H9 (cell line): ENCODE data around the gene NCAM1. TPM values are rescaled to one million over a fixed set of nuclear protein-coding genes. Genes with fewer than 3 reads are reported as not detected.

Experiments used
- DNase-seq: peaks from one replicate; pipeline ENCODE4 v3.0.0-alpha.2; 2017
- H2AFZ ChIP-seq: one replicate; pipeline ENCODE4 v1.6.1; 2013; ENCODE audit warnings: mild to moderate bottlenecking, low read length, control low read depth, moderate library complexity
- H2AK5ac ChIP-seq: 2 replicates; pipeline ENCODE4 v1.6.1; 2013; ENCODE audit warnings: low read length, control low read depth, mixed read lengths; ENCODE audit not compliant: insufficient read length
- H2BK120ac ChIP-seq: one replicate; pipeline ENCODE4 v1.6.1; 2013; ENCODE audit warnings: low read depth, mild to moderate bottlenecking, low read length, control low read depth, inconsistent platforms; ENCODE audit not compliant: poor library complexity, severe bottlenecking
- H2BK12ac ChIP-seq: 2 replicates; pipeline ENCODE4 v1.6.1; 2013; ENCODE audit warnings: low read length, control low read depth, mixed read lengths, low read depth; ENCODE audit not compliant: insufficient read length
- H2BK15ac ChIP-seq: 2 replicates; pipeline ENCODE4 v1.6.1; 2013; ENCODE audit warnings: low read depth, low read length, control low read depth
- H2BK20ac ChIP-seq: one replicate; pipeline ENCODE4 v1.6.1; 2013; ENCODE audit warnings: low read depth, mild to moderate bottlenecking, low read length, control low read depth, inconsistent platforms; ENCODE audit not compliant: poor library complexity, severe bottlenecking
- H2BK5ac ChIP-seq: 2 replicates; pipeline ENCODE4 v1.6.1; 2013; ENCODE audit warnings: low read length, control low read depth, mixed read lengths; ENCODE audit not compliant: insufficient read length
- H3K14ac ChIP-seq: 2 replicates; pipeline ENCODE4 v1.6.1; 2013; ENCODE audit warnings: low read length, control low read depth; ENCODE audit not compliant: insufficient read depth
- H3K18ac ChIP-seq: 2 replicates; pipeline ENCODE4 v1.6.1; 2013; ENCODE audit warnings: low read depth, mild to moderate bottlenecking, mixed read lengths, low read length, control low read depth; ENCODE audit not compliant: insufficient read length
- H3K23ac ChIP-seq: 2 replicates; pipeline ENCODE4 v1.6.1; 2013; ENCODE audit warnings: low read length, control low read depth, mixed read lengths, low read depth; ENCODE audit not compliant: insufficient read length
- H3K23me2 ChIP-seq: 2 replicates; pipeline ENCODE4 v1.6.1; 2013; ENCODE audit warnings: low read depth, mild to moderate bottlenecking, mixed read lengths, low read length, control low read depth; ENCODE audit not compliant: insufficient read length, poor library complexity, severe bottlenecking
- H3K27ac ChIP-seq: 2 replicates; pipeline ENCODE4 v1.5.1; 2013; ENCODE audit warnings: low read length, control low read depth, mixed read lengths, low read depth; ENCODE audit not compliant: insufficient read length
- H3K27me3 ChIP-seq: 2 replicates; pipeline ENCODE4 v1.6.1; 2013; ENCODE audit warnings: low read length, control low read depth, inconsistent platforms; ENCODE audit not compliant: insufficient read depth
- H3K4ac ChIP-seq: 2 replicates; pipeline ENCODE4 v1.6.1; 2013; ENCODE audit warnings: low read depth, mild to moderate bottlenecking, control low read depth, inconsistent platforms, low read length, moderate library complexity
- H3K4me1 ChIP-seq: 2 replicates; pipeline ENCODE4 v1.6.1; 2013; ENCODE audit warnings: low read length, control low read depth, inconsistent platforms; ENCODE audit not compliant: insufficient read depth
- H3K4me2 ChIP-seq: 2 replicates; pipeline ENCODE4 v1.6.1; 2013; ENCODE audit warnings: low read length, control low read depth, mixed read lengths; ENCODE audit not compliant: insufficient read length, insufficient read depth
- H3K56ac ChIP-seq: 2 replicates; pipeline ENCODE4 v1.6.1; 2013; ENCODE audit warnings: low read depth, mild to moderate bottlenecking, mixed read lengths, low read length, control low read depth; ENCODE audit not compliant: insufficient read length
- H3K79me1 ChIP-seq: 2 replicates; pipeline ENCODE4 v1.6.1; 2013; ENCODE audit warnings: low read depth, mild to moderate bottlenecking, moderate library complexity, low read length, control low read depth, inconsistent platforms; ENCODE audit not compliant: insufficient read depth, poor library complexity, severe bottlenecking
- H3K79me2 ChIP-seq: 2 replicates; pipeline ENCODE4 v1.6.1; 2013; ENCODE audit warnings: low read length, control low read depth, inconsistent platforms; ENCODE audit not compliant: insufficient read depth
- H3K9ac ChIP-seq: 2 replicates; pipeline ENCODE4 v1.6.1; 2013; ENCODE audit warnings: low read length, control low read depth, mixed read lengths; ENCODE audit not compliant: insufficient read length; ENCODE audit errors: extremely low read depth
- H3K9me3 ChIP-seq: one replicate; pipeline ENCODE4 v1.6.1; 2013; ENCODE audit warnings: low read depth, low read length, inconsistent platforms; ENCODE audit not compliant: control insufficient read depth
- H3T11ph ChIP-seq: one replicate; pipeline ENCODE4 v1.6.1; 2013; ENCODE audit warnings: mild to moderate bottlenecking, low read length, control low read depth, inconsistent platforms
- H4K20me1 ChIP-seq: one replicate; pipeline ENCODE4 v1.6.1; 2013; ENCODE audit not compliant: control insufficient read depth, insufficient read length, insufficient read depth
- H4K5ac ChIP-seq: 2 replicates; pipeline ENCODE4 v1.6.1; 2013; ENCODE audit warnings: low read depth, mild to moderate bottlenecking, mixed read lengths, low read length, control low read depth; ENCODE audit not compliant: insufficient read length
- H4K8ac ChIP-seq: replicated peaks from 2 replicates; pipeline ENCODE4 v1.6.1; 2013; ENCODE audit warnings: low read length, control low read depth, mixed read lengths, low read depth; ENCODE audit not compliant: insufficient read length
- H4K91ac ChIP-seq: 2 replicates; pipeline ENCODE4 v1.6.1; 2013; ENCODE audit warnings: low read depth, mild to moderate bottlenecking, moderate library complexity, mixed read lengths, low read length, control low read depth; ENCODE audit not compliant: insufficient read length
- H3K27ac Mint-ChIP-seq, 3 experiments: 2 replicates in 2 of 3; 3 replicates in 1 of 3; pipeline ENCODE4 v1.8.0; 2020 to 2021; ENCODE audit warnings: mixed read lengths in 3 of 3, mild to moderate bottlenecking in 1 of 3, moderate library complexity in 1 of 3
- H3K27me3 Mint-ChIP-seq: 2 replicates; pipeline ENCODE4 v1.8.0; 2021; ENCODE audit warnings: low read depth, mild to moderate bottlenecking, moderate library complexity, mixed read lengths
- H3K36me3 Mint-ChIP-seq, 3 experiments: 2 replicates in 2 of 3; 3 replicates in 1 of 3; pipeline ENCODE4 v1.8.0; 2020 to 2021; ENCODE audit warnings: low read depth in 3 of 3, mixed read lengths in 3 of 3; ENCODE audit not compliant: insufficient read depth in 1 of 3
- H3K4me1 Mint-ChIP-seq, 2 experiments: 2 replicates each; pipeline ENCODE4 v1.8.0; 2020; ENCODE audit warnings: mixed read lengths in 2 of 2
- H3K4me3 Mint-ChIP-seq, 2 experiments: 2 replicates in 1 of 2; 3 replicates in 1 of 2; pipeline ENCODE4 v1.8.0; 2020 to 2021; ENCODE audit warnings: mild to moderate bottlenecking in 2 of 2, mixed read lengths in 2 of 2, moderate library complexity in 1 of 2
- H3K9me3 Mint-ChIP-seq, 2 experiments: 2 replicates in 1 of 2; 3 replicates in 1 of 2; pipeline ENCODE4 v1.8.0; 2020; ENCODE audit warnings: mild to moderate bottlenecking in 2 of 2, mixed read lengths in 2 of 2, moderate library complexity in 1 of 2
- WGBS: extraction: QIAGEN DNeasy Blood & Tissue Kit; methylation state at CpG from one replicate; pipeline ENCODE4 v1.1.7; 2013; ENCODE audit warnings: missing lambda C conversion rate, low lambda C conversion rate, mixed read lengths; ENCODE audit not compliant: insufficient read length; ENCODE audit errors: extremely low coverage; 5-methylcytosine and 5-hydroxymethylcytosine counted together
- total RNA-seq: library from RNA; stranded (reverse); gene quantifications from 2 replicates; pipeline ENCODE4 v1.2.1, GENCODE V29; 2021
- TF ChIP-seq, protein P1 (sequence below): fragments of 200-600 bp; sonication (generic); conservative IDR thresholded peaks from 3 replicates; pipeline ENCODE4 v1.8.0; 2021; ENCODE audit warnings: antibody characterized with exemption, mild to moderate bottlenecking

NCAM1 gene
- total RNA-seq, 1 experiment from 2014 or later, result 2.5 TPM

DNA sequence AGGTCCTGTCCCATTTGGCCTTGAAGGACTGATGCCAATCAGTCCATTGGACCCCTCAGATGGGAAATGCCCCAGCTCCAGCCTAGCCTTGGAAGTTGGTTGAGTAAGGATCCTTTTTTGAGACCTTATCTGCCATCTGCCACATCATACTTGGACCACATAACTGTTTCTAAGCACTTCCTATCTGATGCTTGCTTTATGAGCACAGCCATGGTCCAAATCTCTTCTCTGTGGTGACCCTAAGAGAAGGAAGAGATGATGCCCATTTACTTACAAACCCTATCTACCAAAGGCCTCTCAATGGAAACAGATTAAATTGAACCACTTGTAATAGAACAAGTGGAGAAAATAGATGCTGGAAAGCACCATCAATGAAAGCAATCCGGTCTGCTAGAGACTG is 299.3 kb downstream of the NCAM1 start:
- no peak overlapping the region for H3T11ph ChIP-seq
- no peak overlapping the region for H3K27ac ChIP-seq
- no peak overlapping the region for H2BK120ac ChIP-seq
- no peak overlapping the region for H4K91ac ChIP-seq
- no peaks in the 10 kb centered on the region for H3K9me3 ChIP-seq
- no peak overlapping the region for H2BK5ac ChIP-seq
- no peaks in the 10 kb centered on the region for H3K27me3 ChIP-seq
- H2BK20ac ChIP-seq, result no peak overlapping the region
- no peaks in the 10 kb centered on the region for H3K4me1 Mint-ChIP-seq
- H2AK5ac ChIP-seq, result no peak overlapping the region
- H4K20me1 ChIP-seq, result no peaks in the 10 kb centered on the region
- H2AFZ ChIP-seq, result no peak overlapping the region
- H3K4me3 Mint-ChIP-seq, result no peak overlapping the region
- H3K9ac ChIP-seq, result no peak overlapping the region
- no peaks in the 10 kb centered on the region for H3K4me1 ChIP-seq
- H3K36me3 Mint-ChIP-seq, result no peaks in the 10 kb centered on the region; a peak in 1 of 7 replicates
- no peak overlapping the region for H3K18ac ChIP-seq
- H3K27ac Mint-ChIP-seq, result no peak overlapping the region
- no peaks in the 10 kb centered on the region for H3K27me3 Mint-ChIP-seq
- H2BK12ac ChIP-seq, result no peak overlapping the region
- no peaks in the 10 kb centered on the region for H3K9me3 Mint-ChIP-seq
- no peak overlapping the region for H3K4me2 ChIP-seq
- no peak overlapping the region for H3K56ac ChIP-seq
- H3K23ac ChIP-seq, result no peak overlapping the region
- no peak overlapping the region for H2BK15ac ChIP-seq
- TF ChIP-seq, protein P1, sequence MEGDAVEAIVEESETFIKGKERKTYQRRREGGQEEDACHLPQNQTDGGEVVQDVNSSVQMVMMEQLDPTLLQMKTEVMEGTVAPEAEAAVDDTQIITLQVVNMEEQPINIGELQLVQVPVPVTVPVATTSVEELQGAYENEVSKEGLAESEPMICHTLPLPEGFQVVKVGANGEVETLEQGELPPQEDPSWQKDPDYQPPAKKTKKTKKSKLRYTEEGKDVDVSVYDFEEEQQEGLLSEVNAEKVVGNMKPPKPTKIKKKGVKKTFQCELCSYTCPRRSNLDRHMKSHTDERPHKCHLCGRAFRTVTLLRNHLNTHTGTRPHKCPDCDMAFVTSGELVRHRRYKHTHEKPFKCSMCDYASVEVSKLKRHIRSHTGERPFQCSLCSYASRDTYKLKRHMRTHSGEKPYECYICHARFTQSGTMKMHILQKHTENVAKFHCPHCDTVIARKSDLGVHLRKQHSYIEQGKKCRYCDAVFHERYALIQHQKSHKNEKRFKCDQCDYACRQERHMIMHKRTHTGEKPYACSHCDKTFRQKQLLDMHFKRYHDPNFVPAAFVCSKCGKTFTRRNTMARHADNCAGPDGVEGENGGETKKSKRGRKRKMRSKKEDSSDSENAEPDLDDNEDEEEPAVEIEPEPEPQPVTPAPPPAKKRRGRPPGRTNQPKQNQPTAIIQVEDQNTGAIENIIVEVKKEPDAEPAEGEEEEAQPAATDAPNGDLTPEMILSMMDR, result no peak
- no peak overlapping the region for H3K4ac ChIP-seq
- DNase-seq, result no peak
- H3K14ac ChIP-seq, result no peak overlapping the region
- WGBS, result no CpG with 5 or more reads among the region's 1 CpG
- H4K5ac ChIP-seq, result no peak overlapping the region
- no peak overlapping the region for H4K8ac ChIP-seq
- no peaks in the 10 kb centered on the region for H3K79me2 ChIP-seq
- H3K79me1 ChIP-seq, result no peaks in the 10 kb centered on the region
- no peaks in the 10 kb centered on the region for H3K23me2 ChIP-seq
